HepG2 (cell line): ENCODE data around the gene GAL3ST3. TPM values are rescaled to one million over a fixed set of nuclear protein-coding genes. Genes with fewer than 3 reads are reported as not detected.

ENCODE experiments used
- ADNP ChIP-seq: sonication (generic); formaldehyde crosslinking; IDR thresholded peaks from 2 replicates; pipeline ENCODE4 v1.4.0; 2020; ENCODE audit warnings: missing genetic modification reagents
- ATF2 ChIP-seq: sonication (generic); formaldehyde crosslinking; IDR thresholded peaks from 2 replicates; pipeline ENCODE4 v1.4.0; 2020; ENCODE audit warnings: missing genetic modification reagents
- BCLAF1 ChIP-seq: fragments of 450-650 bp; IDR thresholded peaks from 2 replicates; pipeline ENCODE4 v1.6.1; 2017; ENCODE audit warnings: mild to moderate bottlenecking
- FOXM1 ChIP-seq: sonication (generic); formaldehyde crosslinking; IDR thresholded peaks from 2 replicates; pipeline ENCODE4 v1.5.0; 2020; ENCODE audit warnings: missing genetic modification reagents
- GATAD1 ChIP-seq: IDR thresholded peaks from 2 replicates; pipeline ENCODE4 v1.6.1; 2016; ENCODE audit warnings: missing genetic modification reagents, missing compliant biosample characterization
- GFI1 ChIP-seq: sonication (generic); formaldehyde crosslinking; IDR thresholded peaks from 2 replicates; pipeline ENCODE4 v1.5.0; 2020; ENCODE audit warnings: missing genetic modification reagents, mild to moderate bottlenecking, borderline replicate concordance
- IKZF4 ChIP-seq: sonication (generic); formaldehyde crosslinking; IDR thresholded peaks from 2 replicates; pipeline ENCODE4 v1.5.1; 2020; ENCODE audit warnings: borderline replicate concordance, mild to moderate bottlenecking, low read depth, missing genetic modification reagents; ENCODE audit errors: not compliant biosample characterization
- MZF1 ChIP-seq: sonication (generic); formaldehyde crosslinking; IDR thresholded peaks from 2 replicates; pipeline ENCODE4 v1.8.1; 2023; ENCODE audit warnings: mild to moderate bottlenecking, missing genetic modification reagents, borderline replicate concordance
- RCOR2 ChIP-seq: IDR thresholded peaks from 2 replicates; pipeline ENCODE4 v1.6.1; 2016; ENCODE audit warnings: missing biosample characterization, missing genetic modification reagents
- SIX4 ChIP-seq: sonication (generic); formaldehyde crosslinking; IDR thresholded peaks from 2 replicates; pipeline ENCODE4 v1.4.0; 2020; ENCODE audit warnings: missing genetic modification reagents
- SNAI1 ChIP-seq: sonication (generic); formaldehyde crosslinking; IDR thresholded peaks from 2 replicates; pipeline ENCODE4 v1.5.0; 2020; ENCODE audit warnings: mild to moderate bottlenecking, missing genetic modification reagents, borderline replicate concordance
- THAP8 ChIP-seq: sonication (generic); formaldehyde crosslinking; IDR thresholded peaks from 2 replicates; pipeline ENCODE4 v1.5.1; 2020; ENCODE audit warnings: missing genetic modification reagents, mild to moderate bottlenecking, borderline replicate concordance
- U2AF2 ChIP-seq: fragments of 200-400 bp; formaldehyde crosslinking; IDR thresholded peaks from 2 replicates; pipeline ENCODE4 v1.6.1; 2017; ENCODE audit warnings: low read depth, mild to moderate bottlenecking, low read length
- ZNF12 ChIP-seq: sonication (generic); formaldehyde crosslinking; IDR thresholded peaks from 2 replicates; pipeline ENCODE4 v1.5.0; 2020; ENCODE audit warnings: missing genetic modification reagents
- ZNF335 ChIP-seq: sonication (generic); formaldehyde crosslinking; IDR thresholded peaks from 2 replicates; pipeline ENCODE4 v1.4.0; 2020; ENCODE audit warnings: missing genetic modification reagents
- ZNF513 ChIP-seq: sonication (generic); formaldehyde crosslinking; conservative IDR thresholded peaks from 2 replicates; pipeline ENCODE4 v1.5.0; 2020; ENCODE audit warnings: missing genetic modification reagents
- ZNF572 ChIP-seq: sonication (generic); formaldehyde crosslinking; IDR thresholded peaks from 2 replicates; pipeline ENCODE4 v1.5.1; 2020; ENCODE audit warnings: mild to moderate bottlenecking, missing genetic modification reagents
- ZNF609 ChIP-seq: sonication (generic); formaldehyde crosslinking; IDR thresholded peaks from 2 replicates; pipeline ENCODE4 v1.4.0; 2020; ENCODE audit warnings: mild to moderate bottlenecking, missing genetic modification reagents, borderline replicate concordance
- polyA plus RNA-seq, 8 experiments: library from polyadenylated mRNA; depleted of rRNA in 3 of 8; stranded (reverse) in 7 of 8; unstranded in 1 of 8; fragments of >200 nt; fragmentation: Illumina TruSeq in 4 of 8; extraction: Trizol in 4 of 8; gene quantifications; 2 replicates each; pipeline versions ENCODE4 v1.2.1 to v1.2.3, GENCODE V29; 2011 to 2016; ENCODE audit warnings: low read depth in 4 of 8, missing spikeins in 1 of 8, mixed read lengths in 1 of 8; ENCODE audit not compliant: insufficient read depth in 1 of 8
- total RNA-seq, 5 experiments: library from RNA; depleted of rRNA; stranded (reverse); fragments of >200 nt; fragmentation: Illumina TruSeq; extraction: Trizol; gene quantifications; 2 replicates each; pipeline ENCODE4 v1.2.3, GENCODE V29; 2016; ENCODE audit warnings: low read depth in 1 of 5

The GAL3ST3 gene
- total and polyA plus RNA-seq, 2 of the 13 experiments (the other 11 are each of a cell fraction or from before 2014, with no cell fraction given), result not detected

GRCh38 chr11:66001942-66002647 lies 46.9 kb downstream of the GAL3ST3 start, which contains the start of the genes BANF1 and EIF1AD (continued):
- peak; percentile 86 for TF ChIP-seq ATF2 (CRISPR knock-in tag)
- no peak for TF ChIP-seq U2AF2
- TF ChIP-seq THAP8 (CRISPR knock-in tag), result peak; percentile 90
- peak; percentile 38 for TF ChIP-seq IKZF4
- TF ChIP-seq GATAD1 (CRISPR knock-in tag), result peak; percentile 100
- TF ChIP-seq RCOR2 (CRISPR knock-in tag), result no peak
- no peak; the same call in 1 of the 2 replicates for TF ChIP-seq SNAI1 (CRISPR knock-in tag)
- peak; percentile 51; the same call in 1 of the 2 replicates for TF ChIP-seq SIX4 (CRISPR knock-in tag)
- TF ChIP-seq GFI1 (CRISPR knock-in tag), result no peak
- TF ChIP-seq ZNF513, result no peak
- TF ChIP-seq ADNP (CRISPR knock-in tag), result no peak
- no peak for TF ChIP-seq MZF1 (CRISPR knock-in tag)
- TF ChIP-seq FOXM1 (CRISPR knock-in tag), result no peak
- 0 out of 2 replicates have a peak, but pooled peaks have one; percentile 38 for TF ChIP-seq ZNF335 (CRISPR knock-in tag)
- TF ChIP-seq ZNF12 (CRISPR knock-in tag), result peak; percentile 84
- TF ChIP-seq ZNF609 (CRISPR knock-in tag), result peak; percentile 44; the same call in 1 of the 2 replicates
- peak; percentile 95; the same call in 1 of the 2 replicates for TF ChIP-seq ZNF572 (CRISPR knock-in tag)
- TF ChIP-seq BCLAF1, result no peak
